SK-N-SH (cell line): ENCODE measurements around the gene CPNE4. TPM values are rescaled to one million over a fixed set of nuclear protein-coding genes. Genes with fewer than 3 reads are reported as not detected.
A peak's percentile ranks its signal among the peaks of the same experiment; 100 is the strongest.
"Not testable (repeated sequence)": the region's sequence is repeated elsewhere in the genome, so short reads cannot be mapped to it uniquely, and the experiment has no call there.

Experiments
- CTCF ChIA-PET: fragments of 300-600, 350-600 bp; formaldehyde crosslinking; extraction: SDS; loops from one replicate; lab custom pipeline; 2021; lab: Yijun Ruan, JAX
- POLR2A ChIA-PET: fragments of 350-600 bp; sonication (Branson Sonifier 250); formaldehyde crosslinking; extraction: SDS; loops from one replicate; lab custom pipeline; 2020; ENCODE audit warnings: antibody characterized with exemption, inconsistent platforms; lab: Yijun Ruan, JAX
- DNase-seq: peaks from one replicate; pipeline ENCODE4 v3.0.0; 2012
- H2AFZ ChIP-seq: fragments of 200-600 bp; sonication (generic); 2 replicates; pipeline ENCODE4 v1.8.1; 2016; ENCODE audit warnings: antibody characterized with exemption, mild to moderate bottlenecking, low read depth
- H3F3A ChIP-seq: fragments of 200-600 bp; sonication (generic); replicated peaks from 2 replicates; pipeline ENCODE3; 2016; ENCODE audit warnings: antibody characterized with exemption, mild to moderate bottlenecking; ENCODE audit not compliant: insufficient read depth
- H3K27ac ChIP-seq, 2 experiments: fragments of 200-500 bp in 1 of 2; fragments of 200-600 bp in 1 of 2; sonication (Bioruptor generic) in 1 of 2; sonication (generic), shearing (Covaris generic) in 1 of 2; 2 replicates each; pipeline versions ENCODE4 v1.5.1 to v1.6.1; 2014 to 2016; ENCODE audit warnings: low read depth in 2 of 2, inconsistent platforms in 1 of 2, low read length in 1 of 2, mild to moderate bottlenecking in 1 of 2, mixed read lengths in 1 of 2
- H3K27me3 ChIP-seq: fragments of 200-600 bp; sonication (generic), shearing (Covaris generic); 2 replicates; pipeline ENCODE4 v1.6.1; 2016; ENCODE audit warnings: mixed run types; ENCODE audit not compliant: insufficient read depth
- H3K36me3 ChIP-seq, 2 experiments: fragments of 200-500 bp in 1 of 2; fragments of 200-600 bp in 1 of 2; sonication (Bioruptor generic) in 1 of 2; sonication (generic) in 1 of 2; replicated peaks in 1 of 2; 2 replicates each; pipeline versions ENCODE3 to v1.5.1; 2014 to 2016; ENCODE audit warnings: low read length in 1 of 2, mild to moderate bottlenecking in 1 of 2; ENCODE audit not compliant: insufficient read depth in 2 of 2, control insufficient read depth in 1 of 2
- H3K4me1 ChIP-seq, 2 experiments: fragments of 200-500 bp in 1 of 2; fragments of 200-600 bp in 1 of 2; sonication (Bioruptor generic) in 1 of 2; sonication (generic), shearing (Covaris generic) in 1 of 2; 2 replicates each; pipeline versions ENCODE4 v1.5.1 to v1.6.1; 2014 to 2016; ENCODE audit warnings: low read depth in 1 of 2, low read length in 1 of 2, mixed run types in 1 of 2; ENCODE audit not compliant: insufficient read depth in 2 of 2, control insufficient read depth in 1 of 2
- H3K4me2 ChIP-seq: fragments of 200-600 bp; sonication (generic), shearing (Covaris generic); 2 replicates; pipeline ENCODE4 v1.6.1; 2017; ENCODE audit warnings: mixed run types
- H3K4me3 ChIP-seq, 2 experiments: fragments of 200-500 bp in 1 of 2; fragments of 200-600 bp in 1 of 2; sonication (Bioruptor generic) in 1 of 2; sonication (generic), shearing (Covaris generic) in 1 of 2; 2 replicates each; pipeline versions ENCODE4 v1.5.1 to v1.8.1; 2014 to 2016; ENCODE audit warnings: low read depth in 2 of 2, inconsistent platforms in 1 of 2, low read length in 1 of 2, mild to moderate bottlenecking in 1 of 2, mixed read lengths in 1 of 2, moderate library complexity in 1 of 2
- H3K79me2 ChIP-seq: fragments of 200-600 bp; sonication (generic); 2 replicates; pipeline ENCODE4 v1.8.1; 2017; ENCODE audit warnings: mild to moderate bottlenecking; ENCODE audit not compliant: insufficient read depth
- H3K9ac ChIP-seq: fragments of 200-600 bp; sonication (generic); 2 replicates; pipeline ENCODE4 v1.6.1; 2017; ENCODE audit warnings: mixed run types
- H3K9me2 ChIP-seq: fragments of 200-600 bp; sonication (generic); 2 replicates; pipeline ENCODE4 v1.6.1; 2017; ENCODE audit warnings: mixed run types
- H3K9me3 ChIP-seq: fragments of 200-600 bp; sonication (generic); 2 replicates; pipeline ENCODE4 v1.6.1; 2017; ENCODE audit warnings: mixed run types, mild to moderate bottlenecking, moderate library complexity
- H4K20me1 ChIP-seq: fragments of 200-600 bp; sonication (generic); 2 replicates; pipeline ENCODE4 v1.6.1; 2017; ENCODE audit warnings: mild to moderate bottlenecking, mixed run types; ENCODE audit not compliant: insufficient read depth
- CTCF ChIP-seq: fragments of 200-600 bp; sonication (generic); IDR thresholded peaks from 2 replicates; pipeline ENCODE4 v1.6.1; 2017; ENCODE audit warnings: antibody characterized with exemption, mild to moderate bottlenecking, moderate library complexity
- FOSL2 ChIP-seq: IDR thresholded peaks from 2 replicates; pipeline ENCODE4 v1.4.0; 2012; ENCODE audit warnings: low read depth, mild to moderate bottlenecking, moderate library complexity, borderline replicate concordance
- JUND ChIP-seq: IDR thresholded peaks from 2 replicates; pipeline ENCODE4 v1.4.0; 2012
- MAX ChIP-seq: IDR thresholded peaks from 2 replicates; pipeline ENCODE4 v1.4.0; 2012; ENCODE audit warnings: low read depth
- NFIC ChIP-seq: IDR thresholded peaks from 2 replicates; pipeline ENCODE4 v1.4.0; 2012; ENCODE audit warnings: borderline replicate concordance
- POLR2AphosphoS5 ChIP-seq: IDR thresholded peaks from 2 replicates; pipeline ENCODE4 v1.6.1; 2012; ENCODE audit warnings: low read depth, low read length
- RCOR1 ChIP-seq: fragments of 150-350 bp; IDR thresholded peaks from 2 replicates; pipeline ENCODE4 v1.6.1; 2017; ENCODE audit warnings: antibody characterized with exemption, low read length
- REST ChIP-seq: IDR thresholded peaks from 2 replicates; pipeline ENCODE4 v1.6.1; 2012; ENCODE audit warnings: mild to moderate bottlenecking, low read depth, low read length, moderate library complexity
- RFX5 ChIP-seq: IDR thresholded peaks from 2 replicates; pipeline ENCODE4 v1.6.1; 2012; ENCODE audit warnings: mild to moderate bottlenecking, improper control_type of control experiment, low read length
- RXRA ChIP-seq: IDR thresholded peaks from 2 replicates; pipeline ENCODE4 v1.4.0; 2012; ENCODE audit warnings: low read depth, mild to moderate bottlenecking, borderline replicate concordance
- TAF1 ChIP-seq: IDR thresholded peaks from 2 replicates; pipeline ENCODE4 v1.6.1; 2012; ENCODE audit warnings: low read depth, mild to moderate bottlenecking, low read length, moderate library complexity, borderline replicate concordance
- TCF12 ChIP-seq: IDR thresholded peaks from 2 replicates; pipeline ENCODE4 v1.4.0; 2012
- WGBS: methylation state at CpG from one replicate; pipeline ENCODE4 v1.1.6; 2017; ENCODE audit warnings: low lambda C conversion rate; 5-methylcytosine and 5-hydroxymethylcytosine counted together
- polyA plus RNA-seq, 3 experiments: library from polyadenylated mRNA; depleted of rRNA; stranded (reverse); fragments of >200 nt; gene quantifications; 2 replicates each; pipeline ENCODE4 v1.2.3, GENCODE V29; 2012

CPNE4 gene
- polyA plus RNA-seq, 1 of the 3 experiments (the other 2 are of a cell fraction) = not detected

GRCh38 chr3:131892331-131892730 is 142.5 kb downstream of the CPNE4 start:
- H3K27ac ChIP-seq = no peak overlapping the region
- no peaks in the 10 kb centered on the region for H3K9me2 ChIP-seq
- no peak overlapping the region for H3K4me3 ChIP-seq
- no peaks in the 10 kb centered on the region; the same call in 1 of the 2 replicates for H3K79me2 ChIP-seq
- no peak for DNase-seq
- no peaks in the 10 kb centered on the region for H3K9me3 ChIP-seq
- H4K20me1 ChIP-seq = no peaks in the 10 kb centered on the region
- POLR2A ChIA-PET = no interaction called here
- no peak overlapping the region for H3K9ac ChIP-seq
- no peaks in the 10 kb centered on the region for H3K4me1 ChIP-seq
- H3F3A ChIP-seq = no peaks in the 10 kb centered on the region
- no peak overlapping the region for H2AFZ ChIP-seq
- CTCF ChIA-PET = interaction anchor here (0.6 to 2.1 kb wide), 11 partner anchors 9 to 1136 kb away, joined by 3 to 13 read pairs (median 3); partner anchors contain the start of gene CPNE4
- no peaks in the 10 kb centered on the region for H3K36me3 ChIP-seq
- TF ChIP-seq TAF1 = no peak
- peak; percentile 34; the same call in 1 of the 2 replicates for TF ChIP-seq CTCF
- H3K27me3 ChIP-seq = no peaks in the 10 kb centered on the region
- H3K4me2 ChIP-seq = no peak overlapping the region

DNA sequence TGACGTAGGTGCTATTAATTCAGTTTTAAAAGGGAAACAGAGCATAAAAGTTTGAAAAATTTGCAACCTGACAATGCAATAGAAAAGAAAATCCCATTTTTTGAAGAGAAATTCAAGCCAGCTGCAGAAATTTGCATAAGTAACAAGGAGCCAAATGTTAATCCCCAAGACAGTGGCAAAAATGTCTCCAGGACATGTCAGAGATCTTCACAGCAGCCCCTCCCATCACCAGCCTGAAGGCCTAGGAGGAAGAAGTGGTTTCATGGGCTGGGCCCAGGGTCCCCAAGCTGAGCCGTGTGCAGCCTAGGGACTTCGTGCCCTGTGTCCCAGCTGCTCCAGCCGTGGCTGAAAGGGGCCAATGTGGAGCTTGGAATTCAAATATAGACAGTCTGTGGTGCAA is 148.9 kb downstream of the CPNE4 start:
- POLR2A ChIA-PET, CTCF ChIA-PET: not testable (repeated sequence)
- 21% methylated on average over 3 of the region's 4 CpGs for WGBS

GRCh38 chr3:131883711-131884407 is 151.0 kb downstream of the CPNE4 start:
- Histone ChIP-seq H3K36me3 (no peaks in the 10 kb centered on the region), H3K9me2 (no peaks in the 10 kb centered on the region), H3K4me3 (no peak overlapping the region), H3K79me2 (no peaks in the 10 kb centered on the region), H3K9me3 (no peaks in the 10 kb centered on the region), H4K20me1 (no peaks in the 10 kb centered on the region), H3K4me2 (no peak overlapping the region), H3F3A (no peaks in the 10 kb centered on the region), H3K27me3 (no peaks in the 10 kb centered on the region), H3K27ac (no peak overlapping the region), H2AFZ (no peak overlapping the region), H3K9ac (no peak overlapping the region), H3K4me1 (no peaks in the 10 kb centered on the region)
- 21% methylated on average over 2 of the region's 2 CpGs for WGBS
- ChIA-PET CTCF (interaction anchor here (0.6 kb wide), 1 partner anchor 847 kb away, joined by 3 read pairs; no protein-coding TSS in a partner anchor), POLR2A (no interaction called here)
- no peak for DNase-seq
- TF ChIP-seq REST (no peak), POLR2AphosphoS5 (no peak), FOSL2 (no peak), RFX5 (no peak), NFIC (no peak), RXRA (no peak), CTCF (no peak), JUND (no peak), MAX (no peak), RCOR1 (no peak), TCF12 (no peak)

More for the DNA sequence above, 148.9 kb downstream of the CPNE4 start:
- H3K9me3 ChIP-seq, H3K27ac ChIP-seq, H3K27me3 ChIP-seq, DNase-seq, H3K79me2 ChIP-seq, H3K4me1 ChIP-seq, H3K9ac ChIP-seq, H3K4me2 ChIP-seq, H3K9me2 ChIP-seq, H4K20me1 ChIP-seq, H2AFZ ChIP-seq, H3K4me3 ChIP-seq, H3F3A ChIP-seq, H3K36me3 ChIP-seq: not testable (repeated sequence)
